Glutamatergic neuron (in vitro differentiated cells): ENCODE results near the gene CHD6. TPM values are rescaled to one million over a fixed set of nuclear protein-coding genes. Genes with fewer than 3 reads are reported as not detected.

Experiments
- DNase-seq: peaks from one replicate; pipeline ENCODE4 v3.0.0; 2022
- H3K27ac Mint-ChIP-seq: one replicate; pipeline ENCODE4 v1.8.0; 2020; ENCODE audit warnings: mild to moderate bottlenecking, mixed read lengths, inconsistent platforms; ENCODE audit not compliant: unreplicated experiment
- H3K27me3 Mint-ChIP-seq: one replicate; pipeline ENCODE4 v1.8.0; 2020; ENCODE audit warnings: mild to moderate bottlenecking, moderate library complexity, mixed read lengths, inconsistent platforms; ENCODE audit not compliant: unreplicated experiment
- H3K36me3 Mint-ChIP-seq: one replicate; pipeline ENCODE4 v1.8.0; 2020; ENCODE audit warnings: mild to moderate bottlenecking, mixed read lengths, inconsistent platforms; ENCODE audit not compliant: unreplicated experiment
- H3K4me1 Mint-ChIP-seq: one replicate; pipeline ENCODE4 v1.8.0; 2020; ENCODE audit warnings: mild to moderate bottlenecking, low read depth, mixed read lengths, inconsistent platforms; ENCODE audit not compliant: unreplicated experiment
- H3K4me3 Mint-ChIP-seq: one replicate; pipeline ENCODE4 v1.8.0; 2020; ENCODE audit warnings: mild to moderate bottlenecking, mixed read lengths, inconsistent platforms; ENCODE audit not compliant: unreplicated experiment
- H3K9me3 Mint-ChIP-seq: one replicate; pipeline ENCODE4 v1.8.0; 2020; ENCODE audit warnings: mild to moderate bottlenecking, moderate library complexity, mixed read lengths, inconsistent platforms; ENCODE audit not compliant: unreplicated experiment
- CTCF ChIP-seq: fragments of 200-600 bp; sonication (generic); IDR thresholded peaks from one replicate; pipeline ENCODE4 v1.5.0; 2021; ENCODE audit not compliant: partially characterized antibody, unreplicated experiment
- total RNA-seq: library from RNA; stranded (reverse); fragmentation: NEBNext Ultra II Directional; extraction: Animal tissue kit (Norgen Biotek cat#: 25700); gene quantifications from one replicate; pipeline ENCODE4 v1.2.1, GENCODE V29; 2021; ENCODE audit not compliant: unreplicated experiment

The CHD6 gene
- total RNA-seq, 1 donor from 2014 or later = 85.6 TPM

- TF ChIP-seq CTCF = no peak
- Mint-ChIP-seq H3K27ac (no peak overlapping the region), H3K9me3 (peaks cover 17% of the 10 kb centered on the region), H3K4me3 (no peak overlapping the region), H3K27me3 (peaks cover 22% of the 10 kb centered on the region), H3K36me3 (peaks cover 11% of the 10 kb centered on the region), H3K4me1 (no peaks in the 10 kb centered on the region)
- DNase-seq = no peak
These were observed 248.0 kb downstream of the CHD6 start for GRCh38 chr20:41370176-41370575.

GRCh38 chr20:41369673-41370072 is 248.5 kb downstream of the CHD6 start:
- Mint-ChIP-seq H3K4me3 (no peak overlapping the region), H3K27me3 (peaks cover 25% of the 10 kb centered on the region), H3K9me3 (peaks cover 16% of the 10 kb centered on the region), H3K4me1 (no peaks in the 10 kb centered on the region), H3K27ac (no peak overlapping the region), H3K36me3 (peaks cover 11% of the 10 kb centered on the region)
- TF ChIP-seq CTCF = no peak
- no peak for DNase-seq

- Mint-ChIP-seq H3K36me3 (peaks cover 11% of the 10 kb centered on the region), H3K4me1 (no peaks in the 10 kb centered on the region), H3K9me3 (peaks cover 15% of the 10 kb centered on the region), H3K4me3 (no peak overlapping the region), H3K27ac (no peak overlapping the region), H3K27me3 (peaks cover 24% of the 10 kb centered on the region)
- no peak for TF ChIP-seq CTCF
- DNase-seq = no peak
These were observed 250.2 kb downstream of the CHD6 start for GRCh38 chr20:41367956-41368355.

DNA sequence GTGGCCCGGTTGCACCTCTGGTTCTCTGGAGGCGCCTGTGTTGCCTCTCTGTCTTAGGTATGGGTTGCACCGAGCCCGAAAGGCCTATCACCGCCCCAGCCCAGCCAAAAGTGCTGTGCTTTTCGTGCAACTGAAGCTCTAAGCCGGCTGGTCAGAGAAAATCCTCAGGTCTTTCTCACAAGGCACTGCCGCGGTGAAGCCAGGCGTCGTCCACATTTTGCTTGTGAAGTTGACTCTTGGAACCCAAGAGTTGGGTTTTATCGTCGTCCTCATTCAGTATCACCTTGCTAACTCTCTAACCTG is 250.8 kb downstream of the CHD6 start:
- no peak for DNase-seq
- no peak for TF ChIP-seq CTCF
- Mint-ChIP-seq H3K4me3 (peak overlapping the region; percentile 73), H3K9me3 (peaks cover 15% of the 10 kb centered on the region), H3K27me3 (peaks cover 22% of the 10 kb centered on the region), H3K4me1 (no peaks in the 10 kb centered on the region), H3K27ac (no peak overlapping the region), H3K36me3 (peaks cover 7% of the 10 kb centered on the region)

GRCh38 chr20:41366546-41367392 is 251.4 kb downstream of the CHD6 start, which contains the start of gene EMILIN3:
EMILIN3 (minus strand) TSS chr20:41366818; CDS start chr20:41366634, 184 bp downstream.
- Mint-ChIP-seq H3K27me3 (peaks cover 22% of the 10 kb centered on the region), H3K4me1 (no peaks in the 10 kb centered on the region), H3K4me3 (peak within 1 kb of the TSS; percentile 73), H3K9me3 (peaks cover 15% of the 10 kb centered on the region), H3K27ac (no peak within 1 kb of the TSS), H3K36me3 (peaks cover 7% of the 10 kb centered on the region)
- DNase-seq = peak; percentile 72
- TF ChIP-seq CTCF = no peak
